Measurements from ENCODE around the gene KANSL3. TPM values are rescaled to one million over a fixed set of nuclear protein-coding genes. Genes with fewer than 3 reads are reported as not detected.
A peak's percentile ranks its signal among the peaks of the same experiment; 100 is the strongest.

The KANSL3 gene
- total and polyA plus RNA-seq, 2 donors (not counting 3 experiments of a cell fraction or from before 2014, with no cell fraction given): 27.7 to 36.9 TPM

DNA sequence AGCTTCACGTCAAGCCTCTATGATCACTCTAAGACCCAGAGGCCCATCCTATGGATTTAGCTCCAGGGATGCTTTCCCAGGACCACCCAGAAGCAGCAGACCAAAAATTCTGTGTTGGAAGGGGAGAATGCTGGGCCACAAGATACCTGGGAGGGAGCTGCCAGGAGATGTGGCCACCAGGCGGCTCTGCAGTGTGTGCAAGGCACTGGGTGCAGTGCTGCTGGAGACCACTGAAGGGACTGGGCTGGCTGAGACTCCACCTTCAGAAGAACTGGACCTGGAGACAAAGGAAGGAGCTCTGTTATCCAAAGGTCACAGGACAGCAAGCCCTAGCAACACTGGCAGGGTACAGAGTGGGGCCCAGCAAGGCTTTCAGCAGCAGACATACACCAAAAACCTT is 34.0 kb downstream of the KANSL3 start:
- Histone ChIP-seq H3K9me3 (replicated peaks; ENCODE audit: control insufficient read depth, insufficient read depth, low read length) (no peaks in the 10 kb centered on the region), H3K79me2 (ENCODE audit: control insufficient read depth, insufficient read depth, low read length) (no peaks in the 10 kb centered on the region), H3K27me3 (ENCODE audit: control insufficient read depth in 2 of 2, insufficient read depth in 2 of 2, low read length in 2 of 2) (no peaks in the 10 kb centered on the region), H3K27ac (ENCODE audit: insufficient read depth, low read depth, low read length) (no peak overlapping the region), H3K4me2 (ENCODE audit: insufficient read depth, low read length) (no peak overlapping the region), H3K4me3 (replicated peaks in 1 of 3; ENCODE audit: insufficient read depth in 1 of 3, low read depth in 1 of 3, low read length in 3 of 3) (no peak overlapping the region), H3K9me1 (replicated peaks; ENCODE audit: control insufficient read depth, extremely low read depth, insufficient read depth, low read length) (no peaks in the 10 kb centered on the region), H3K9ac (replicated peaks; ENCODE audit: extremely low read depth, insufficient read depth, low read length) (no peak overlapping the region), H4K20me1 (replicated peaks; ENCODE audit: control insufficient read depth, extremely low read depth, insufficient read depth, low read length) (no peaks in the 10 kb centered on the region), H2AFZ (ENCODE audit: low read depth, low read length) (no peak overlapping the region), H3K36me3 (ENCODE audit: control insufficient read depth in 2 of 2, extremely low read depth in 1 of 2, insufficient read depth in 2 of 2, low read length in 2 of 2) (peaks cover 33 to 57% of the 10 kb centered on the region in 2 experiments), H3K4me1 (ENCODE audit: control insufficient read depth, extremely low read depth, insufficient read depth, low read length) (no peaks in the 10 kb centered on the region)
- ChIA-PET CTCF (interaction anchor here (0.7 to 2.6 kb wide), 5 partner anchors 10 to 508 kb away, joined by 3 to 13 read pairs (median 3); no protein-coding TSS in a partner anchor), POLR2A (no interaction called here)
- DNase-seq (ENCODE audit: low read depth, low spot score) (no peak), FAIRE-seq (no peak)
- intact Hi-C loops (cut with micrococcal nuclease) (no loop called here), dilution Hi-C loops (cut with MboI; ENCODE audit: extremely low pct_ligation_motif_present, low sequenced_read_pairs) (no loop called here)
- no TSS peak for BruUV-seq (replicated peaks)
- no peak for TF ChIP-seq MYC (IDR thresholded peaks at IDR 0.05; ENCODE audit: low read depth, low read length)
- no peak for TF ChIP-seq POLR2A (IDR thresholded peaks at IDR 0.05; ENCODE audit: low read depth, low read length)
- TF ChIP-seq, protein P1, sequence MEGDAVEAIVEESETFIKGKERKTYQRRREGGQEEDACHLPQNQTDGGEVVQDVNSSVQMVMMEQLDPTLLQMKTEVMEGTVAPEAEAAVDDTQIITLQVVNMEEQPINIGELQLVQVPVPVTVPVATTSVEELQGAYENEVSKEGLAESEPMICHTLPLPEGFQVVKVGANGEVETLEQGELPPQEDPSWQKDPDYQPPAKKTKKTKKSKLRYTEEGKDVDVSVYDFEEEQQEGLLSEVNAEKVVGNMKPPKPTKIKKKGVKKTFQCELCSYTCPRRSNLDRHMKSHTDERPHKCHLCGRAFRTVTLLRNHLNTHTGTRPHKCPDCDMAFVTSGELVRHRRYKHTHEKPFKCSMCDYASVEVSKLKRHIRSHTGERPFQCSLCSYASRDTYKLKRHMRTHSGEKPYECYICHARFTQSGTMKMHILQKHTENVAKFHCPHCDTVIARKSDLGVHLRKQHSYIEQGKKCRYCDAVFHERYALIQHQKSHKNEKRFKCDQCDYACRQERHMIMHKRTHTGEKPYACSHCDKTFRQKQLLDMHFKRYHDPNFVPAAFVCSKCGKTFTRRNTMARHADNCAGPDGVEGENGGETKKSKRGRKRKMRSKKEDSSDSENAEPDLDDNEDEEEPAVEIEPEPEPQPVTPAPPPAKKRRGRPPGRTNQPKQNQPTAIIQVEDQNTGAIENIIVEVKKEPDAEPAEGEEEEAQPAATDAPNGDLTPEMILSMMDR (IDR thresholded peaks at IDR 0.05; ENCODE audit: extremely low read depth in 1 of 2, insufficient read depth in 1 of 2, low read depth in 1 of 2, low read length in 2 of 2): peak; percentile 7 to 20

DNA sequence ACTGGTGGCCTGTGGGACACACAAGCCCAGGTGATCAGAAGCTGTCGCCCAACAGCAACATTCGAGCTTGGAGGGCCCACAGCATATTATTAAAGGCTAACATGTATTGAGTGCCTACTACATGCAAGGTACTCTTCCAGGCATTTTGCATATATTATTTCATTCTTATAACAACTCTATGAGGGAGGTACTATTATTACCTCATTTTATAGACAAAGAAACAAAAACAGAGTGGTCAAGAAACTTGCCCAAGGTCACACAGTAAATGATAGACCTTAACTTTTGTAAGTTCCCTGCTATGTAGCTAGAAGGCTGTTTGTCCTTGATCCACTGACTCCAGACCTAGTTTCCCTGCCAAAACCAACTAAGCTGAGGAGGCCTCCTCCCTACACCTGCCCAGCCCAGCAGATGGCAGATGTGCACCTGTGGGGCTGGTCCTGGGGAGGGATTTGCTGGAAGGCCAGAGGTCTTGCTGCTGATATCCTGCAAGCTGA is 35.7 kb downstream of the KANSL3 start:
- POLR2A ChIA-PET: no interaction called here
- TF ChIP-seq, protein P2, sequence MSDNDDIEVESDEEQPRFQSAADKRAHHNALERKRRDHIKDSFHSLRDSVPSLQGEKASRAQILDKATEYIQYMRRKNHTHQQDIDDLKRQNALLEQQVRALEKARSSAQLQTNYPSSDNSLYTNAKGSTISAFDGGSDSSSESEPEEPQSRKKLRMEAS (IDR thresholded peaks at IDR 0.05; ENCODE audit: insufficient read depth, insufficient read length): no peak
- TF ChIP-seq, protein P1 (IDR thresholded peaks at IDR 0.05; ENCODE audit: extremely low read depth in 1 of 2, insufficient read depth in 1 of 2, low read depth in 1 of 2, low read length in 2 of 2): no peak
- no peak for TF ChIP-seq POLR2AphosphoS5 (IDR thresholded peaks at IDR 0.05; ENCODE audit: insufficient read depth, low read depth, low read length)
- TF ChIP-seq POLR2A (IDR thresholded peaks at IDR 0.05; ENCODE audit: low read depth, low read length): no peak
- no peak for TF ChIP-seq JUN (IDR thresholded peaks at IDR 0.05; ENCODE audit: borderline replicate concordance, insufficient read depth, insufficient read length, low read depth)
- no peak for TF ChIP-seq EZH2 (IDR thresholded peaks at IDR 0.05; ENCODE audit: borderline replicate concordance, low read depth, low read length, severe bottlenecking)
- no peak for TF ChIP-seq GATA2 (IDR thresholded peaks at IDR 0.05; ENCODE audit: insufficient read depth, insufficient read length, low read depth, low read length)
- no peak for TF ChIP-seq MYC (IDR thresholded peaks at IDR 0.05; ENCODE audit: low read depth, low read length)
- no peak for TF ChIP-seq FOS (IDR thresholded peaks at IDR 0.05; ENCODE audit: borderline replicate concordance, insufficient read depth, low read length)
- Histone ChIP-seq H3K4me1 (ENCODE audit: control insufficient read depth, extremely low read depth, insufficient read depth, low read length) (no peaks in the 10 kb centered on the region), H3K9me1 (replicated peaks; ENCODE audit: control insufficient read depth, extremely low read depth, insufficient read depth, low read length) (no peaks in the 10 kb centered on the region), H3K79me2 (ENCODE audit: control insufficient read depth, insufficient read depth, low read length) (no peaks in the 10 kb centered on the region), H2AFZ (ENCODE audit: low read depth, low read length) (no peak overlapping the region), H3K4me2 (ENCODE audit: insufficient read depth, low read length) (no peak overlapping the region), H3K36me3 (ENCODE audit: control insufficient read depth in 2 of 2, extremely low read depth in 1 of 2, insufficient read depth in 2 of 2, low read length in 2 of 2) (peaks cover 36 to 48% of the 10 kb centered on the region in 2 experiments), H3K9me3 (replicated peaks; ENCODE audit: control insufficient read depth, insufficient read depth, low read length) (no peaks in the 10 kb centered on the region), H4K20me1 (replicated peaks; ENCODE audit: control insufficient read depth, extremely low read depth, insufficient read depth, low read length) (no peaks in the 10 kb centered on the region), H3K9ac (replicated peaks; ENCODE audit: extremely low read depth, insufficient read depth, low read length) (no peak overlapping the region), H3K4me3 (replicated peaks in 1 of 3; ENCODE audit: insufficient read depth in 1 of 3, low read depth in 1 of 3, low read length in 3 of 3) (no peak overlapping the region), H3K27me3 (ENCODE audit: control insufficient read depth in 2 of 2, insufficient read depth in 2 of 2, low read length in 2 of 2) (no peaks in the 10 kb centered on the region), H3K27ac (ENCODE audit: insufficient read depth, low read depth, low read length) (no peak overlapping the region)
- DNase-seq (ENCODE audit: low read depth, low spot score) (no peak), FAIRE-seq (no peak)
- dilution Hi-C loops (cut with MboI; ENCODE audit: extremely low pct_ligation_motif_present, low sequenced_read_pairs): no loop called here
- no TSS peak for BruUV-seq (replicated peaks)
- intact Hi-C loops (cut with micrococcal nuclease): no loop called here
- CTCF ChIA-PET: no interaction called here

Data from endothelial cell of umbilical vein (primary cell).